Naive B cell (primary cell): ENCODE results near the gene VCPKMT. TPM values are rescaled to one million over a fixed set of nuclear protein-coding genes. Genes with fewer than 3 reads are reported as not detected.

Experiments used
- ATAC-seq, 2 donors: fragments of 150-1000 bp; cut with Tn5 transposase; 2 replicates each; pipeline ENCODE4 v1.10.0; 2021; ENCODE audit warnings: low read depth in 2 of 2, mild to moderate bottlenecking in 2 of 2, moderate library complexity in 2 of 2
- DNase-seq: peaks from one replicate; pipeline ENCODE4 v3.0.0; 2022
- H3K27ac Mint-ChIP-seq, 6 donors: one replicate each; pipeline ENCODE4 v1.8.0; 2020 to 2022; ENCODE audit warnings: mild to moderate bottlenecking in 6 of 6, mixed read lengths in 6 of 6, moderate library complexity in 5 of 6, inconsistent platforms in 2 of 6
- H3K27me3 Mint-ChIP-seq, 3 donors: one replicate each; pipeline ENCODE4 v1.8.0; 2021 to 2022; ENCODE audit warnings: mixed read lengths in 3 of 3, mild to moderate bottlenecking in 1 of 3
- H3K36me3 Mint-ChIP-seq, 2 donors: one replicate each; pipeline ENCODE4 v1.8.0; 2020 to 2022; ENCODE audit warnings: mixed read lengths in 2 of 2, inconsistent platforms in 1 of 2, mild to moderate bottlenecking in 1 of 2
- H3K4me1 Mint-ChIP-seq, 3 donors: one replicate each; pipeline ENCODE4 v1.8.0; 2020 to 2022; ENCODE audit warnings: mixed read lengths in 3 of 3, inconsistent platforms in 1 of 3, mild to moderate bottlenecking in 1 of 3, moderate library complexity in 1 of 3
- H3K4me3 Mint-ChIP-seq, 8 donors: one replicate each; pipeline ENCODE4 v1.8.0; 2020 to 2022; ENCODE audit warnings: mild to moderate bottlenecking in 8 of 8, mixed read lengths in 8 of 8, moderate library complexity in 8 of 8, inconsistent platforms in 2 of 8
- H3K9me3 Mint-ChIP-seq, 7 donors: one replicate each; pipeline ENCODE4 v1.8.0; 2020 to 2022; ENCODE audit warnings: mixed read lengths in 7 of 7, mild to moderate bottlenecking in 5 of 7, inconsistent platforms in 2 of 7, moderate library complexity in 1 of 7
- polyA plus RNA-seq, 6 donors: library from polyadenylated mRNA; unstranded; fragments of 300-500 nt; fragmentation: Illumina TruSeq; gene quantifications; one replicate each; pipeline ENCODE4 v1.2.3, GENCODE V29; 2021; ENCODE audit warnings: low read depth in 6 of 6

Gene VCPKMT
- polyA plus RNA-seq, 6 donors from 2014 or later: 24.5 to 43.3 (median 36.5) TPM

DNA sequence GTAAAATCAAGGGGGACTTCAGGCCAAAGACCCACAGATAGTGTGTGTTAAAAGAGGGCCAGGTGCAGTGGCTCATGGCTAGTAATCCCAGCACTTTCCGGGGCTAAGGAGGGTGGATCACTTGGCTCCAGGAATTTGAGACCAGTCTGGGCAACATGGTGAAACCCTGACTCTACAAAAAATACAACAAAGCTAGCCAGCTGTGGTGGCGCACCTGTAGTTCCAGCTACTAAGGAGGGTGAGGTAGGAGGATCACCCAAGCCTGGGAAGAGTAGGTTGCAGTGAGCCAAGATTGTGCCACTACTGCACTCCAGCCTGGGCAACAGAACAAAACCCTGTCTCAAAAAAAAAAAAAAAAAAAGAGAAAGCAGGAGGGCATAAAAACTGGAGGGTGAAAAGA lies 8.5 kb downstream of the VCPKMT start:
- Mint-ChIP-seq H3K27me3 (no peaks in the 10 kb centered on the region), H3K36me3 (peaks cover 11 to 16% of the 10 kb centered on the region in 2 donors), H3K9me3 (no peaks in the 10 kb centered on the region), H3K4me3 (no peak overlapping the region), H3K27ac (peak overlapping the region in 5 of 6 donors; percentile 37 to 81 (median 60)), H3K4me1 (peaks cover 19 to 56% (median 42%) of the 10 kb centered on the region in 3 donors)
- no peak for DNase-seq
- no peak for ATAC-seq

GRCh38 chr14:50106178-50106577 lies 10.2 kb downstream of the VCPKMT start:
- Mint-ChIP-seq H3K36me3 (peaks cover 9 to 13% of the 10 kb centered on the region in 2 donors), H3K27ac (peak overlapping the region; percentile 58 to 85 (median 80)), H3K27me3 (no peaks in the 10 kb centered on the region), H3K4me1 (peaks cover 19 to 54% (median 31%) of the 10 kb centered on the region in 3 donors), H3K4me3 (no peak overlapping the region), H3K9me3 (no peaks in the 10 kb centered on the region)
- DNase-seq (no peak), ATAC-seq (no peak)

DNA sequence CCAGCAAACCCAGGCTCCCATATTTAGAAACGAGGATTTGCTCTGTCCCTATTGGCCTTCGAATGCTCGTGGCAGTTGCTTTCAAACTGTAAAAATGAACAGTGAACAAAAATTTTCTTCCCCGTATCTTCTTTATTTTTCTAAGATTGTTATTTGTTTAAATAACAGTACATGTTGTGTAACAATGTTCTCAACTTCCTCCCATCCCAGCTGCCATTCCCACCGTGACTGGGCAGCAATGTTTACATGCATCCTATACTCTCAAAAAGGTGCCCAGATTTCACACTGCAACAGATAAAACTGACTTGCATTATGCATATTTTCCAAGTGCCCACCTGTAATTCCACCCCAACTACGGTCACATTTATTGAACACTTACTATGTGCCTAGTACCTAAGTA lies 12.8 kb downstream of the VCPKMT start:
- no peaks in the 10 kb centered on the region for H3K9me3 Mint-ChIP-seq
- no peak for DNase-seq
- peak overlapping the region; percentile 24 to 93 (median 68) for H3K27ac Mint-ChIP-seq
- H3K4me3 Mint-ChIP-seq: peak overlapping the region; percentile 70 to 91 (median 81)
- H3K4me1 Mint-ChIP-seq: peaks cover 26 to 68% (median 39%) of the 10 kb centered on the region in 3 donors
- H3K27me3 Mint-ChIP-seq: no peaks in the 10 kb centered on the region
- ATAC-seq: no peak
- peaks cover 10% of the 10 kb centered on the region in 2 donors for H3K36me3 Mint-ChIP-seq

- ATAC-seq (no peak), DNase-seq (no peak)
- Mint-ChIP-seq H3K4me1 (peaks cover 32 to 76% (median 44%) of the 10 kb centered on the region in 3 donors), H3K27ac (no peak overlapping the region), H3K9me3 (no peaks in the 10 kb centered on the region), H3K36me3 (peaks cover 10 to 11% of the 10 kb centered on the region in 2 donors), H3K27me3 (no peaks in the 10 kb centered on the region), H3K4me3 (peak overlapping the region in 1 of 8 donors; percentile 35)
Observed at GRCh38 chr14:50101417-50101816, 15.0 kb downstream of the VCPKMT start.

GRCh38 chr14:50100805-50101204 lies 15.6 kb downstream of the VCPKMT start:
- DNase-seq (no peak), ATAC-seq (no peak)
- Mint-ChIP-seq H3K36me3 (peaks cover 12% of the 10 kb centered on the region in 2 donors), H3K4me3 (peak overlapping the region in 1 of 8 donors; percentile 16), H3K27ac (peak overlapping the region in 1 of 6 donors; percentile 56), H3K4me1 (peaks cover 35 to 78% (median 48%) of the 10 kb centered on the region in 3 donors), H3K27me3 (no peaks in the 10 kb centered on the region), H3K9me3 (no peaks in the 10 kb centered on the region)

GRCh38 chr14:50099335-50099734 lies 17.0 kb downstream of the VCPKMT start:
- H3K27me3 Mint-ChIP-seq: no peaks in the 10 kb centered on the region
- H3K36me3 Mint-ChIP-seq: peaks cover 15 to 16% of the 10 kb centered on the region in 2 donors
- ATAC-seq (no peak), DNase-seq (no peak)
- peaks cover 38 to 86% (median 53%) of the 10 kb centered on the region in 3 donors for H3K4me1 Mint-ChIP-seq
- peak overlapping the region in 4 of 6 donors; percentile 8 to 88 (median 56) for H3K27ac Mint-ChIP-seq
- H3K4me3 Mint-ChIP-seq: peak overlapping the region in 1 of 8 donors; percentile 39
- H3K9me3 Mint-ChIP-seq: no peaks in the 10 kb centered on the region

- Mint-ChIP-seq H3K4me3 (peak overlapping the region; percentile 70 to 89 (median 82)), H3K36me3 (peaks cover 18 to 25% of the 10 kb centered on the region in 2 donors), H3K27me3 (no peaks in the 10 kb centered on the region), H3K4me1 (peaks cover 59 to 92% (median 76%) of the 10 kb centered on the region in 3 donors), H3K27ac (peak overlapping the region; percentile 86 to 95 (median 92)), H3K9me3 (peaks cover 0 to under 1% (median 0%) of the 10 kb centered on the region in 7 donors)
- ATAC-seq (peak; percentile 80 to 82), DNase-seq (no peak)
Observed at GRCh38 chr14:50095895-50096294, 20.5 kb downstream of the VCPKMT start.

DNA sequence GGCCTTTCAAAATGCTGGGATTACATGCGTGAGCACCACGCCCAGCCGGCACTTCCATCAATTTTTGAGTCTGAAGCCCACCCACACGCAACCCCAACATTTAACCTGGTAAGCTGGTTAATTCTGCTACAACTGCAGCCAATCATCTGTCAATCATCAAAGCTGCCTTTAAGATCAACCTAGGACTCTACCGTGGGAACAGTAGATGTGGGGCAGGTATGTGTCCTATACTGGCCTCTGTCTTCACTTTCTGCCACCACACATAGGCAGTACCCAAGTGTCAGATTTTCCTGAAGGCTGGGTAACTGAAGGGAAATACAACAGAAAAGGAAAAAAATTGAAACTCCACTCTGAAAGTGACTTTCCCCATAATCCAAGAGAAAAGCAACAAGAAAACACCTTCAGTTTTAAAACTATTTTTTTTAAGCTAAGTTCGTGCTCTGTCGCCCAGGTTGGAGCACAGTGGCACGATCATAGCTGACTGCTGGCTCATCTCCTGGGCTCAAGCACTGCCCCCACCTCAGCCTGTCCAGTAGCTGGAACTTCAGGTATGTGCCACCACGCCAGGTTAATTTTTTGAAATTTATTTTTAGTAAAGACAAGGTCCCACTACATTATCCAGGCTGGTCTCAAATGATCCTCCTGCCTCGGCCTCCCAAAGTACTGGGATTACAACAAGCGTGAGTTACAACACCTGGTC lies 22.2 kb downstream of the VCPKMT start:
- ATAC-seq (no peak), DNase-seq (no peak)
- H3K36me3 Mint-ChIP-seq: peaks cover 18 to 24% of the 10 kb centered on the region in 2 donors
- peaks cover 60 to 88% (median 70%) of the 10 kb centered on the region in 3 donors for H3K4me1 Mint-ChIP-seq
- H3K27me3 Mint-ChIP-seq: no peaks in the 10 kb centered on the region
- peaks cover 0 to 5% (median 0%) of the 10 kb centered on the region in 7 donors for H3K9me3 Mint-ChIP-seq
- peak overlapping the region in 5 of 6 donors; percentile 62 to 95 (median 73) for H3K27ac Mint-ChIP-seq
- H3K4me3 Mint-ChIP-seq: peak overlapping the region in 3 of 8 donors; percentile 37 to 66 (median 59)

DNA sequence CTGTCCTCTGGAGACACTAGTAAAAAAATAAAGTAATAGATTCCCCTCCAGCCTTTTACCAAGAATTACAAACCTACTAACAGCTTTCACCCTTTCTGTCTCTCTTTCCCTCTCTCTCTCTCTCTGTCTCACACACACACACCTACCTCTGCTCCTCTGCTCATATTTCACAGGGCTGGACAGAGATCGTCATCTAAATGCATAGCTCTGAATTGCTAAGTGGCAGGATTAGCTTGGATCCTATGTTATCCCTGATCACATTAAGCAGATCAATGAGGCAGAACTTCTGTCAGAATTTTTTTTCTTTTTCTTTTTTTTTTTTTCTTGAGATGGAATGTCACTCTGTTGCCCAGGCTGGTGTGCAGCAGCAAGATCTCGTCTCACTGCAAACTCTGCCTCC lies 22.9 kb downstream of the VCPKMT start:
- no peak for ATAC-seq
- Mint-ChIP-seq H3K4me1 (peaks cover 57 to 92% (median 66%) of the 10 kb centered on the region in 3 donors), H3K27ac (peak overlapping the region; percentile 32 to 95 (median 64)), H3K36me3 (peaks cover 15 to 24% of the 10 kb centered on the region in 2 donors), H3K9me3 (peaks cover 0 to 5% (median 0%) of the 10 kb centered on the region in 7 donors), H3K4me3 (peak overlapping the region in 5 of 8 donors; percentile 8 to 56 (median 13)), H3K27me3 (no peaks in the 10 kb centered on the region)
- no peak for DNase-seq

DNA sequence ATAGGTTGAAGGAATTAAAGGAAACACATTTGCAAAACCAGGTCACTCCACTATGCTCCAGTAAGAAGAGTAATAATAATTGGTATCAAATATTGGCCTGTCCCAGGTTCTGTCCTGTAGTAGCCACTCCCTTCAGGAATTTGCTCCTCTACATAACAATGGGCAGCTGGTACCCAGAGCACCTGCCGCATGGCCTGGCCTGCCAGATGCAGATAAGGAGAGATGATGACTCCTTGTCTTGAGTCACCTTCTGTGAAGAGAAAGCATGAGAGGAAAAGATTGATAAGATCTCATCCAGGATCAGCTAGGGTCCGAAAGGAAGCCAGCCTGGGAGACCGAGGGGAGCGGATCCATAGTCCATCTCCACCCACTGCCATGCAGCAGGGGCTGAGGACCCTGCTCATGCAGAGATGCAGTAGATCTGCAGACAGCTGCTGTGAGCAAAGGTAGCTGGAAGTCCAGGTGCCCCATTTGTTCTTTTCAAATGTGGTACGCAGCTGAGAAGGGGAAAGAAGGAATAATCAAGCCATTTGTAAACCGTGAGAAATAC lies 24.3 kb downstream of the VCPKMT start:
- Mint-ChIP-seq H3K27me3 (no peaks in the 10 kb centered on the region), H3K4me3 (peak overlapping the region in 5 of 8 donors; percentile 39 to 71 (median 69)), H3K9me3 (peaks cover 0 to 5% (median 0%) of the 10 kb centered on the region in 7 donors), H3K27ac (peak overlapping the region; percentile 72 to 95 (median 82)), H3K36me3 (peaks cover 15 to 24% of the 10 kb centered on the region in 2 donors), H3K4me1 (peaks cover 69 to 93% (median 73%) of the 10 kb centered on the region in 3 donors)
- ATAC-seq (no peak), DNase-seq (no peak)

DNA sequence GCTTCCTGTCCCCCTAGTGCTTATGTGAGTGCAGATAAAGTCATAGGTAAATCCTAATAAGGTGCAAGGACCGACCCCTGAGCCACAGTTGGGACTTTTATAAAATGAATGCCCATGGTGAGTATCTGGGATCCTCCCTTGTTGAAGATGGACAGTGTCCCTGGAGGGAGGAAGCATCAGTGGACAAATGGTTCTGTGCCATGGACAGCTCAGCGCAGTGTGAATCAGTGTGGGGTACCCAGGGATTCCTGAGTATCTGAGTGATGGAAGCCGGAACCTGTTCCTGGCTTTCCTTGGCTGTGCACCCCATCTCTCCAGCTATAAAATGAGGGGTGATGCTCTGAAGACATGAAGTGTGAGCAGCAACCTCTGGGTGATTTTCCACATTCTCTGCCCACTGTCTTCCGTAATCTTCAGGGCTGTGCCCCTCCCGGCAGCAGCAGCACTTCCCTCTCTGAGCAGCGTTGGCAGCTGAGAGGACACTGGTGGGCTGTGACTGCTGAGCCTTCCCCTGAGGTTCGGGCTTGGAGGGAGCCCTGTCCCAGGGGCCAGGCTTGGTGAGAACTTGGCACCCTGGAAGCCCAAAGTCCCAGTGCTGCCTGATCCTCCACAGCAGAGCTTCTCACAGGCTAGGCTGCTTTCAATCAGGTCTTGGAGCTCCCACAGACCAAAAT lies 25.0 kb downstream of the VCPKMT start:
- peaks cover 0 to 5% (median 0%) of the 10 kb centered on the region in 7 donors for H3K9me3 Mint-ChIP-seq
- H3K4me1 Mint-ChIP-seq: peaks cover 64 to 91% (median 69%) of the 10 kb centered on the region in 3 donors
- DNase-seq (no peak), ATAC-seq (peak; percentile 57 to 63)
- H3K36me3 Mint-ChIP-seq: peaks cover 15 to 18% of the 10 kb centered on the region in 2 donors
- peak overlapping the region; percentile 82 to 97 (median 90) for H3K27ac Mint-ChIP-seq
- no peaks in the 10 kb centered on the region for H3K27me3 Mint-ChIP-seq
- peak overlapping the region in 7 of 8 donors; percentile 26 to 71 (median 50) for H3K4me3 Mint-ChIP-seq

DNA sequence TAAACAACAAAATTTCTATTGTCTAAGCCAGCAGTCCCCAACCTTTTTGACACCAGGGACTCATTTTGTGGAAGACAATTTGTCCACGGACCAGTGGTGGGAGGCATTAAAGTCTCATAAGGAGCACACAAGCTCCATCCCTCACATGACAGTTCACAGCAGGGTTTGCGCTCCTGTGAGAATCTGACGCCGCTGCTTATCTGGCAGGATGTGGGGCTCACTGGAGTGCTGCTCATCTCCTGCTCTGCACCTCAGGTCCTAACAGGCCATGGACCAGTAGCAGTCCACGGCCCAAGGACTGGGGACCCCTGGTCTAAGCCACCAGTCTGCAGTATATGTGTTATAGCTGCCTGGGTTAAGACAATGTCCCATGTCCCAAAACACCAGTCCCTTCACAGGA lies 27.2 kb downstream of the VCPKMT start:
- ATAC-seq: no peak
- Mint-ChIP-seq H3K4me3 (no peak overlapping the region), H3K4me1 (peaks cover 77 to 93% (median 78%) of the 10 kb centered on the region in 3 donors), H3K36me3 (peaks cover 9 to 23% of the 10 kb centered on the region in 2 donors), H3K9me3 (peaks cover 0 to 5% (median 0%) of the 10 kb centered on the region in 7 donors), H3K27me3 (no peaks in the 10 kb centered on the region), H3K27ac (peak overlapping the region in 4 of 6 donors; percentile 7 to 96 (median 55))
- no peak for DNase-seq

- peaks cover 74 to 88% (median 76%) of the 10 kb centered on the region in 3 donors for H3K4me1 Mint-ChIP-seq
- peaks cover 0 to 5% (median 0%) of the 10 kb centered on the region in 7 donors for H3K9me3 Mint-ChIP-seq
- ATAC-seq (no peak), DNase-seq (no peak)
- peak overlapping the region in 1 of 8 donors; percentile 21 for H3K4me3 Mint-ChIP-seq
- H3K27ac Mint-ChIP-seq: peak overlapping the region in 4 of 6 donors; percentile 7 to 96 (median 92)
- no peaks in the 10 kb centered on the region for H3K27me3 Mint-ChIP-seq
- H3K36me3 Mint-ChIP-seq: peaks cover 9 to 23% of the 10 kb centered on the region in 2 donors
Observed at GRCh38 chr14:50088731-50089130, 27.6 kb downstream of the VCPKMT start.
